Activated CD8-positive, alpha-beta T cell treated with anti-CD3 and anti-CD28 coated beads for 36 hours (primary cell): ENCODE results near the gene ATPAF1. TPM values are rescaled to one million over a fixed set of nuclear protein-coding genes. Genes with fewer than 3 reads are reported as not detected.

Experiments used
- ATAC-seq: fragments of 200-7000 bp; cut with Tn5 transposase; one replicate; pipeline ENCODE4 v1.10.0; 2021; ENCODE audit warnings: mild to moderate bottlenecking, moderate library complexity
- CTCF ChIA-PET: fragments of 350-600 bp; sonication (Branson Sonifier 250); formaldehyde crosslinking; loops from one replicate; lab custom pipeline; 2021; ENCODE audit warnings: antibody characterized with exemption; lab: Charles Lee
- POLR2A ChIA-PET: fragments of 350-600 bp; sonication (Branson Sonifier 250); formaldehyde crosslinking; loops from one replicate; lab custom pipeline; 2021; ENCODE audit warnings: antibody characterized with exemption; lab: Charles Lee
- DNase-seq: peaks from one replicate; pipeline ENCODE4 v3.0.0-alpha.2; 2020
- H3K27ac Mint-ChIP-seq: one replicate; pipeline ENCODE4 v1.8.0; 2021; ENCODE audit warnings: mild to moderate bottlenecking, mixed read lengths
- H3K27me3 Mint-ChIP-seq: one replicate; pipeline ENCODE4 v1.8.0; 2021; ENCODE audit warnings: mixed read lengths
- H3K36me3 Mint-ChIP-seq: one replicate; pipeline ENCODE4 v1.8.0; 2021; ENCODE audit warnings: low read depth, mixed read lengths
- H3K4me1 Mint-ChIP-seq: one replicate; pipeline ENCODE4 v1.8.0; 2021; ENCODE audit warnings: low read depth, mixed read lengths
- H3K4me3 Mint-ChIP-seq: one replicate; pipeline ENCODE4 v1.8.0; 2021; ENCODE audit warnings: mild to moderate bottlenecking, moderate library complexity, mixed read lengths
- H3K9me3 Mint-ChIP-seq: one replicate; pipeline ENCODE4 v1.8.0; 2021; ENCODE audit warnings: mixed read lengths
- intact Hi-C: fragments of 100-400 bp; cut with micrococcal nuclease; formaldehyde crosslinking; loops from one replicate; pipeline ENCODE4 v1.10.0; 2022
- total RNA-seq, 2 experiments: library from RNA; stranded (reverse); gene quantifications; one replicate each; pipeline ENCODE4 v1.2.3, GENCODE V29; 2021
- TF ChIP-seq, protein P1 (sequence below): fragments of 200-600 bp; IDR thresholded peaks from one replicate; pipeline ENCODE4 v1.8.0; 2022; ENCODE audit warnings: antibody characterized with exemption, mild to moderate bottlenecking

The ATPAF1 gene
- total RNA-seq, 2 experiments from 2014 or later = 40.3 to 41.8 TPM

DNA sequence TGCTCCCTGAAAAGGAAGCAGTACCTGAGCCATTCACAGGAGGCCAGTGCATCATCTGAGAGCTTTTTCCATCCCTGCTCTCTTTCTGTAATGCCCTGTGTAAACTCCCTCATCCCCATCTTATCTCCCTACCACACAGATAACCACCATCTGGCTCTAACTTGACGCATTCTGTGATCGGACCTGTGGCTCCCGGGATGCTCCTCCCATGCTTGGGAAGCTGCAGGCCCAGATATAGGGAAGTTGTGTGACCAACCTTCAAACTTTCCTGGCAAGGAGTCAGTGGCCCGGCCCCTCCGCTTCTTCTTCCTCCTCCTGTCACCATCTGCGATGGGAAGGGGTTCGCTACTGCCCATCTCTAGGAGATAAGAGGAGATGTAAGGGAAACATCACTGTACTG is 85.2 kb downstream of the ATPAF1 start:
- intact Hi-C loops = no loop called here
- no peaks in the 10 kb centered on the region for H3K9me3 Mint-ChIP-seq
- ChIA-PET POLR2A (interaction anchor here (1.0 to 1.9 kb wide), 2 partner anchors 18 to 20 kb away, joined by 5 to 6 read pairs; no protein-coding TSS in a partner anchor), CTCF (interaction anchor here (1.2 to 2.3 kb wide), 3 partner anchors 19 to 24 kb away, joined by 3 to 9 read pairs (median 3); partner anchors contain the start of gene MKNK1)
- H3K36me3 Mint-ChIP-seq = peaks cover 38% of the 10 kb centered on the region
- H3K27ac Mint-ChIP-seq = peak overlapping the region; percentile 97
- no peaks in the 10 kb centered on the region for H3K27me3 Mint-ChIP-seq
- no peak for ATAC-seq
- DNase-seq = no peak
- H3K4me1 Mint-ChIP-seq = peaks cover 31% of the 10 kb centered on the region
- TF ChIP-seq, protein P1, sequence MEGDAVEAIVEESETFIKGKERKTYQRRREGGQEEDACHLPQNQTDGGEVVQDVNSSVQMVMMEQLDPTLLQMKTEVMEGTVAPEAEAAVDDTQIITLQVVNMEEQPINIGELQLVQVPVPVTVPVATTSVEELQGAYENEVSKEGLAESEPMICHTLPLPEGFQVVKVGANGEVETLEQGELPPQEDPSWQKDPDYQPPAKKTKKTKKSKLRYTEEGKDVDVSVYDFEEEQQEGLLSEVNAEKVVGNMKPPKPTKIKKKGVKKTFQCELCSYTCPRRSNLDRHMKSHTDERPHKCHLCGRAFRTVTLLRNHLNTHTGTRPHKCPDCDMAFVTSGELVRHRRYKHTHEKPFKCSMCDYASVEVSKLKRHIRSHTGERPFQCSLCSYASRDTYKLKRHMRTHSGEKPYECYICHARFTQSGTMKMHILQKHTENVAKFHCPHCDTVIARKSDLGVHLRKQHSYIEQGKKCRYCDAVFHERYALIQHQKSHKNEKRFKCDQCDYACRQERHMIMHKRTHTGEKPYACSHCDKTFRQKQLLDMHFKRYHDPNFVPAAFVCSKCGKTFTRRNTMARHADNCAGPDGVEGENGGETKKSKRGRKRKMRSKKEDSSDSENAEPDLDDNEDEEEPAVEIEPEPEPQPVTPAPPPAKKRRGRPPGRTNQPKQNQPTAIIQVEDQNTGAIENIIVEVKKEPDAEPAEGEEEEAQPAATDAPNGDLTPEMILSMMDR = no peak
- no peak overlapping the region for H3K4me3 Mint-ChIP-seq

Other genes starting within 250 kb of the ATPAF1 start
- under 1 TPM in 1 of 2 experiments, not detected in 1; 0.09 TPM for gene DMBX1, start 178.5 kb downstream of the ATPAF1 start, total RNA-seq
- gene KNCN, start 116.7 kb downstream of the ATPAF1 start, total RNA-seq = not detected
- 10 to 100 TPM; 31.1 to 35.5 TPM for gene MKNK1, start 64.1 kb downstream of the ATPAF1 start, total RNA-seq
- gene MOB3C, start 51.6 kb downstream of the ATPAF1 start, total RNA-seq = 1 to 10 TPM; 6.3 to 8.7 TPM
- not detected for gene TEX38, start 3.5 kb upstream of the ATPAF1 start, total RNA-seq
- gene EFCAB14, start 50.8 kb upstream of the ATPAF1 start, total RNA-seq = 10 to 100 TPM; 39.6 to 41.6 TPM
- not detected for gene CYP4B1, start 130.7 kb upstream of the ATPAF1 start, total RNA-seq